ENCODE data around the gene HMGN5.

HMGN5 gene

DNA sequence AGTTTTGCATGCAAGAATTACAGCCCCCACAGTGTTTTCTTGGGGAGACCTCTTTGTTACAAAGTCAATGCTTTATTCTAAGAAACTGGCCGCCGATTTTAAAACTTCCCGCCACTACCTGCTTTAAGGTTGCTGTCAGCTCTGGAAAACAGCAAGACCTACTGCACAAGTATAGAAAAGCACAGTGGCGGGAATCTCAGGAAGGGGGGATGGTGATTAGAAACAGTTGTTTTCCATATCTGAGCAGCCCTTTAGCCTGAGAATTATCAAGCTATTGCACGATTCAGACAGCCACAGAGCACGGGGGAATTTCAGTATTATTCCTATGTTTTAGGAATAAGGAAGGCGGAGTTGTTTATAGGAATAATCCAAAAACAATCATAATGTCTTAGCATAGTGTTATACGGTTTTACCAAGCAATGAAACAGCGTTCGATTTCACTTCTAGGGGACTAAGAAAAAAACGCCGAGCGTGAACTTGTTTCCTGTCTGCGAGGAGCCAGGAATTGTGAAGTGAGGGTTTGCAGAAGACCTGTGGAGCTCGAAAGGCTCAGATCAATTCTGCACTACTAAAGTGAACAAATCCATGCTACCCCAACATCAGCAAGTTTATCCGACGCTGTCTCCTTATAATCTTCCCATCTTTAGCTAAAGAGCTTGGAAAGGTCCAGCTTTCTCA lies 81.3 kb downstream of the HMGN5 start:
- no peak for DNase-seq

DNA sequence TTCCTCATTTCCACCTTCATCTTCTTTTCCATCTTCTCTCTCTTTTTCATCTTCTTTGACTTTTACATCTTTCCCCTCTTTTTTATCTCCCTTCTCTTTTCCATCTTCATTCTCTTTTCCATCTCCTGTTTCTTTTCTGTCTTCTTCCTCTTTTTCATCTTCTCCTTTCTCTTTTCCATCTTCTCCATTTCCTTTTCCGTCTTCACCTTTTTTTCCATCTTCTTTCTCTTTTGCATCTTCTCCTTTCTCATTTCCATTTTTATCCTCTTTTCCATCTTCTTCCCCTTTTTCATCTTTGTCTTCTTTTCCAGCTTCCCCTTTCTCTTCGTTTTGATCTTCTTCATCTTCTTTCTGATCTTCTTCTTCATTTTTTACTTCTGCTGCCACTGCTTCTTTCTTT lies 87.0 kb downstream of the HMGN5 start:
- DNase-seq: no peak

DNA sequence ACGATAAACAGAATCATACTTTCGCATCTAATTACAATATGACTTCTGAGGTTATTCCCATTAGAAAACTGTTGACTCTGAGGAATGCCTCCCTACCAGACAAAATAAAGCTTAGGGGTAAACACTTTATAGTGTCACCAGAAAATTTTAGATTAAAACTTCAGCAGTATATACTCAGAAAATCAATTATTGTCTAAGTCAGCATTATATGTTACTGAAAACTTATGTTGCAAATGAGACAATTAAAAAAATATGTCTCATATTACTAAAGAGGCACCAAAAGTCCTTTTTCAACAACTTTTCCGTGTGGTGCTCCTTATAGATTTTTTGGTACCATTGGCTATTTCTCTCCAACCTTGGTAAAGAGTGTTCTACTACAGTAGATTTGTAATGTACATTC lies 91.4 kb downstream of the HMGN5 start:
- no peak for DNase-seq

DNA sequence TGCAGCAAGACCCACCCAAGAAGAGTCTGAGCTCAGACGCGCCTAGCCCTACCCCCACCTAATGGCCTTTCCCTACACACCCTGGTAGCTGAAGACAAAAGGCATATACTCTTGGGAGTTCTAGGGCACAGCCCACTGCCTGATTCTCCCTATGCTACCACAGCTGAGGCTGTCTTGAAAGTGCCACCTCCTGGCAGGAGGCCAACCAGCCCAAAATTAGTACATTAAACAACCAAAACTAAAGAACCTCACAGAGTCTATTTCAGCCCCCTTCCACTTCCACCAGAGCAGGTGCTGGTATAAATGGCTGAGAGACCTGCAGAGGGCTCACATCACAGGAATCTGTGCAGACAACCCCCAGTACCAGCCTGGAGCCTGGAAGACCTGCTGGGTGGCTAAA lies 119.1 kb downstream of the HMGN5 start:
- no peak for DNase-seq

Data from CD4-positive, alpha-beta T cell treated with Interleukin-17A for 1 hour (primary cell).